Measurements from ENCODE around the gene UBE2B.

Gene UBE2B

GRCh38 chr5:134355681-134356080 is 15.7 kb upstream of the UBE2B start:
- Histone ChIP-seq H3K4me1 (ENCODE audit: control insufficient read depth in 2 of 2, insufficient read depth in 1 of 2, low read depth in 1 of 2, low read length in 2 of 2) (no peaks in the 10 kb centered on the region), H3K14ac (ENCODE audit: low read length) (no peak overlapping the region), H4K8ac (ENCODE audit: low read depth, low read length) (no peak overlapping the region), H3K27me3 (ENCODE audit: control insufficient read depth in 3 of 3, insufficient read depth in 3 of 3, low read depth in 1 of 3, low read length in 3 of 3) (no peaks in the 10 kb centered on the region), H3K79me1 (ENCODE audit: low read depth, low read length) (no peaks in the 10 kb centered on the region), H3K36me3 (replicated peaks in 1 of 2; ENCODE audit: control insufficient read depth in 2 of 2, insufficient read depth in 2 of 2, low read length in 2 of 2) (no peaks in the 10 kb centered on the region), H3K4ac (ENCODE audit: low read length) (no peak overlapping the region), H4K91ac (ENCODE audit: low read depth, low read length, poor library complexity) (no peak overlapping the region), H2BK15ac (ENCODE audit: low read length) (no peak overlapping the region), H3K23ac (ENCODE audit: low read depth, low read length, poor library complexity) (no peak overlapping the region), H3K9ac (ENCODE audit: low read depth, low read length, poor library complexity) (no peak overlapping the region), H3K18ac (ENCODE audit: low read length) (no peak overlapping the region), H2BK5ac (ENCODE audit: low read length) (no peak overlapping the region), H3K9me3 (replicated peaks in 1 of 2; ENCODE audit: control insufficient read depth in 2 of 2, insufficient read depth in 1 of 2, low read depth in 1 of 2, low read length in 2 of 2) (no peaks in the 10 kb centered on the region), H2AFZ (ENCODE audit: low read length) (no peak overlapping the region), H3K4me3 (ENCODE audit: low read length in 2 of 2) (no peak overlapping the region), H2BK12ac (ENCODE audit: low read length) (no peak overlapping the region), H3K4me2 (ENCODE audit: insufficient read depth, low read length, poor library complexity, severe bottlenecking) (no peak overlapping the region), H2BK120ac (ENCODE audit: low read depth, low read length) (no peak overlapping the region), H3K27ac (replicated peaks; ENCODE audit: low read length) (no peak overlapping the region), H2AK5ac (ENCODE audit: low read depth, low read length) (no peak overlapping the region)
- no peak for DNase-seq (ENCODE audit: low spot score)
- no CpG with 5 or more reads among the region's 5 CpGs for WGBS, 2 donors (ENCODE audit: extremely low coverage in 2 of 2, insufficient read length in 2 of 2, insufficient replicate concordance in 1 of 2)

GRCh38 chr5:134365604-134366003 is 5.8 kb upstream of the UBE2B start:
- H3K4me3 ChIP-seq (ENCODE audit: low read length in 2 of 2): no peak overlapping the region
- no peak overlapping the region for H3K18ac ChIP-seq (ENCODE audit: low read length)
- peaks cover 2 to 6% of the 10 kb centered on the region in 2 donors for H3K36me3 ChIP-seq (replicated peaks in 1 of 2; ENCODE audit: control insufficient read depth in 2 of 2, insufficient read depth in 2 of 2, low read length in 2 of 2)
- no peak overlapping the region for H2BK5ac ChIP-seq (ENCODE audit: low read length)
- H3K79me1 ChIP-seq (ENCODE audit: low read depth, low read length): peaks cover 4% of the 10 kb centered on the region
- H3K27ac ChIP-seq (replicated peaks; ENCODE audit: low read length): no peak overlapping the region
- no peak overlapping the region for H3K23ac ChIP-seq (ENCODE audit: low read depth, low read length, poor library complexity)
- DNase-seq (ENCODE audit: low spot score): no peak
- no peak overlapping the region for H3K9ac ChIP-seq (ENCODE audit: low read depth, low read length, poor library complexity)
- H4K91ac ChIP-seq (ENCODE audit: low read depth, low read length, poor library complexity): no peak overlapping the region
- no peak overlapping the region for H2AK5ac ChIP-seq (ENCODE audit: low read depth, low read length)
- H2BK12ac ChIP-seq (ENCODE audit: low read length): no peak overlapping the region
- no peak overlapping the region for H3K4me2 ChIP-seq (ENCODE audit: insufficient read depth, low read length, poor library complexity, severe bottlenecking)
- H3K27me3 ChIP-seq (ENCODE audit: control insufficient read depth in 3 of 3, insufficient read depth in 3 of 3, low read depth in 1 of 3, low read length in 3 of 3): no peaks in the 10 kb centered on the region
- no peak overlapping the region for H4K8ac ChIP-seq (ENCODE audit: low read depth, low read length)
- H2BK120ac ChIP-seq (ENCODE audit: low read depth, low read length): no peak overlapping the region
- H3K9me3 ChIP-seq (replicated peaks in 1 of 2; ENCODE audit: control insufficient read depth in 2 of 2, insufficient read depth in 1 of 2, low read depth in 1 of 2, low read length in 2 of 2): no peaks in the 10 kb centered on the region
- 100% methylated on average over 1 of the region's 1 CpG; no CpG with 5 or more reads in 1 of the 2 donors for WGBS, 2 donors (ENCODE audit: extremely low coverage in 2 of 2, insufficient read length in 2 of 2, insufficient replicate concordance in 1 of 2)
- H3K14ac ChIP-seq (ENCODE audit: low read length): no peak overlapping the region
- no peak overlapping the region for H3K4ac ChIP-seq (ENCODE audit: low read length)
- H3K4me1 ChIP-seq (ENCODE audit: control insufficient read depth in 2 of 2, insufficient read depth in 1 of 2, low read depth in 1 of 2, low read length in 2 of 2): peaks cover 0 to 1% of the 10 kb centered on the region in 2 donors
- H2AFZ ChIP-seq (ENCODE audit: low read length): no peak overlapping the region
- no peak overlapping the region for H2BK15ac ChIP-seq (ENCODE audit: low read length)

- H3K27me3 ChIP-seq (ENCODE audit: control insufficient read depth in 3 of 3, insufficient read depth in 3 of 3, low read depth in 1 of 3, low read length in 3 of 3): no peaks in the 10 kb centered on the region
- no CpG with 5 or more reads among the region's 5 CpGs for WGBS, 2 donors (ENCODE audit: extremely low coverage in 2 of 2, insufficient read length in 2 of 2, insufficient replicate concordance in 1 of 2)
- no peak overlapping the region for H3K27ac ChIP-seq (replicated peaks; ENCODE audit: low read length)
- no peak overlapping the region for H3K18ac ChIP-seq (ENCODE audit: low read length)
- no peak overlapping the region for H4K8ac ChIP-seq (ENCODE audit: low read depth, low read length)
- H2BK5ac ChIP-seq (ENCODE audit: low read length): no peak overlapping the region
- H3K4me1 ChIP-seq (ENCODE audit: control insufficient read depth in 2 of 2, insufficient read depth in 1 of 2, low read depth in 1 of 2, low read length in 2 of 2): peaks cover 0 to 2% of the 10 kb centered on the region in 2 donors
- H3K14ac ChIP-seq (ENCODE audit: low read length): no peak overlapping the region
- H3K9me3 ChIP-seq (replicated peaks in 1 of 2; ENCODE audit: control insufficient read depth in 2 of 2, insufficient read depth in 1 of 2, low read depth in 1 of 2, low read length in 2 of 2): no peaks in the 10 kb centered on the region
- H2BK120ac ChIP-seq (ENCODE audit: low read depth, low read length): no peak overlapping the region
- peaks cover 0 to 21% of the 10 kb centered on the region in 2 donors for H3K36me3 ChIP-seq (replicated peaks in 1 of 2; ENCODE audit: control insufficient read depth in 2 of 2, insufficient read depth in 2 of 2, low read length in 2 of 2)
- H3K4me3 ChIP-seq (ENCODE audit: low read length in 2 of 2): peak overlapping the region; percentile 56 to 97
- no peak for DNase-seq (ENCODE audit: low spot score)
- peak overlapping the region; percentile 47 for H3K4me2 ChIP-seq (ENCODE audit: insufficient read depth, low read length, poor library complexity, severe bottlenecking)
- no peak overlapping the region for H3K4ac ChIP-seq (ENCODE audit: low read length)
- peak overlapping the region; percentile 98 for H2AFZ ChIP-seq (ENCODE audit: low read length)
- no peak overlapping the region for H4K91ac ChIP-seq (ENCODE audit: low read depth, low read length, poor library complexity)
- H3K79me1 ChIP-seq (ENCODE audit: low read depth, low read length): peaks cover 4% of the 10 kb centered on the region
- no peak overlapping the region for H2BK15ac ChIP-seq (ENCODE audit: low read length)
- no peak overlapping the region for H2AK5ac ChIP-seq (ENCODE audit: low read depth, low read length)
- no peak overlapping the region for H3K9ac ChIP-seq (ENCODE audit: low read depth, low read length, poor library complexity)
- H2BK12ac ChIP-seq (ENCODE audit: low read length): no peak overlapping the region
- H3K23ac ChIP-seq (ENCODE audit: low read depth, low read length, poor library complexity): no peak overlapping the region
Observed at GRCh38 chr5:134370311-134370870, 978 bp upstream of the UBE2B start.

- H3K23ac ChIP-seq (ENCODE audit: low read depth, low read length, poor library complexity): peak overlapping the region; percentile 77
- peak overlapping the region; percentile 99 for H3K18ac ChIP-seq (ENCODE audit: low read length)
- no peak overlapping the region for H4K91ac ChIP-seq (ENCODE audit: low read depth, low read length, poor library complexity)
- peak overlapping the region; percentile 98 for H2AFZ ChIP-seq (ENCODE audit: low read length)
- peak overlapping the region; percentile 50 for H3K14ac ChIP-seq (ENCODE audit: low read length)
- H2BK12ac ChIP-seq (ENCODE audit: low read length): no peak overlapping the region
- H3K4me3 ChIP-seq (ENCODE audit: low read length in 2 of 2): peak overlapping the region; percentile 97 to 99
- no peak overlapping the region for H3K4ac ChIP-seq (ENCODE audit: low read length)
- no CpG with 5 or more reads among the region's 29 CpGs for WGBS, 2 donors (ENCODE audit: extremely low coverage in 2 of 2, insufficient read length in 2 of 2, insufficient replicate concordance in 1 of 2)
- H3K27me3 ChIP-seq (ENCODE audit: control insufficient read depth in 3 of 3, insufficient read depth in 3 of 3, low read depth in 1 of 3, low read length in 3 of 3): no peaks in the 10 kb centered on the region
- peak overlapping the region; percentile 98 for H2BK120ac ChIP-seq (ENCODE audit: low read depth, low read length)
- no peak overlapping the region for H2BK15ac ChIP-seq (ENCODE audit: low read length)
- H3K4me2 ChIP-seq (ENCODE audit: insufficient read depth, low read length, poor library complexity, severe bottlenecking): peak overlapping the region; percentile 52
- H2AK5ac ChIP-seq (ENCODE audit: low read depth, low read length): no peak overlapping the region
- peaks cover 0 to 2% of the 10 kb centered on the region in 2 donors for H3K4me1 ChIP-seq (ENCODE audit: control insufficient read depth in 2 of 2, insufficient read depth in 1 of 2, low read depth in 1 of 2, low read length in 2 of 2)
- peaks cover 2 to 32% of the 10 kb centered on the region in 2 donors for H3K36me3 ChIP-seq (replicated peaks in 1 of 2; ENCODE audit: control insufficient read depth in 2 of 2, insufficient read depth in 2 of 2, low read length in 2 of 2)
- peaks cover under 1% of the 10 kb centered on the region for H3K79me1 ChIP-seq (ENCODE audit: low read depth, low read length)
- no peak overlapping the region for H4K8ac ChIP-seq (ENCODE audit: low read depth, low read length)
- H3K27ac ChIP-seq (replicated peaks; ENCODE audit: low read length): peak overlapping the region; percentile 91
- H3K9me3 ChIP-seq (replicated peaks in 1 of 2; ENCODE audit: control insufficient read depth in 2 of 2, insufficient read depth in 1 of 2, low read depth in 1 of 2, low read length in 2 of 2): no peaks in the 10 kb centered on the region
- peak overlapping the region; percentile 98 for H3K9ac ChIP-seq (ENCODE audit: low read depth, low read length, poor library complexity)
- peak; percentile 65 for DNase-seq (ENCODE audit: low spot score)
- H2BK5ac ChIP-seq (ENCODE audit: low read length): peak overlapping the region; percentile 98
Observed at GRCh38 chr5:134371834-134372340, 518 bp downstream of the UBE2B start.
